Measurements from ENCODE around the gene MORN3. TPM values are rescaled to one million over a fixed set of nuclear protein-coding genes. Genes with fewer than 3 reads are reported as not detected.
A peak's percentile ranks its signal among the peaks of the same experiment; 100 is the strongest.
"Not testable (repeated sequence)": the region's sequence is repeated elsewhere in the genome, so short reads cannot be mapped to it uniquely, and the experiment has no call there.

Gene MORN3
- total RNA-seq, 2 donors from 2014 or later: not detected

DNA sequence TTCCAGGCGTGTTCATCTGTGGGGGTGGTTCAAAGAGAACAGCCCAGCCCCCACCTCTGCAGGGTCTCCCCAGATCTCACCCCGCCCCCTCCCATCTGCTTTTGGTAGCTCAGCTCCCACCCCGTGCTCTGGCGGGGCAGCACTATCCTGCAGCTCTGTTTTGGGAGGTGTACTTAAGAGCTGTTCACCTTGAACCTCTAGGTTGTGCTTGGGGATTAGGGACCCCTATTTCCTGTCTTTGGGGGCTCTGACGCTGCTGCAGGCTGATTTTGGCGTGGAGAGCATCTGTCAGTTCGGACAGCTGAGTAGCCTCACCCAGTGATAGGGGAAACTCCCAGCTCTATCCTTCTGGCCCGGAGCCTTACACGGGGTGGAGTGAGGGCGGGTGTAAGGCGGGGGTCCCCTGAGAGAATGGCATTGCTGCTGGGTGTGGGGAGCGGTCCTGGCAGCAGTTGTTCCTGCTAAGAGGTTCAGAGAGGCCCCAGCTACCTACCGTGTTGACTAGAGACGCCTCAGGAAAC lies 43.9 kb upstream of the MORN3 start:
- TF ChIP-seq, protein P1, sequence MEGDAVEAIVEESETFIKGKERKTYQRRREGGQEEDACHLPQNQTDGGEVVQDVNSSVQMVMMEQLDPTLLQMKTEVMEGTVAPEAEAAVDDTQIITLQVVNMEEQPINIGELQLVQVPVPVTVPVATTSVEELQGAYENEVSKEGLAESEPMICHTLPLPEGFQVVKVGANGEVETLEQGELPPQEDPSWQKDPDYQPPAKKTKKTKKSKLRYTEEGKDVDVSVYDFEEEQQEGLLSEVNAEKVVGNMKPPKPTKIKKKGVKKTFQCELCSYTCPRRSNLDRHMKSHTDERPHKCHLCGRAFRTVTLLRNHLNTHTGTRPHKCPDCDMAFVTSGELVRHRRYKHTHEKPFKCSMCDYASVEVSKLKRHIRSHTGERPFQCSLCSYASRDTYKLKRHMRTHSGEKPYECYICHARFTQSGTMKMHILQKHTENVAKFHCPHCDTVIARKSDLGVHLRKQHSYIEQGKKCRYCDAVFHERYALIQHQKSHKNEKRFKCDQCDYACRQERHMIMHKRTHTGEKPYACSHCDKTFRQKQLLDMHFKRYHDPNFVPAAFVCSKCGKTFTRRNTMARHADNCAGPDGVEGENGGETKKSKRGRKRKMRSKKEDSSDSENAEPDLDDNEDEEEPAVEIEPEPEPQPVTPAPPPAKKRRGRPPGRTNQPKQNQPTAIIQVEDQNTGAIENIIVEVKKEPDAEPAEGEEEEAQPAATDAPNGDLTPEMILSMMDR (IDR thresholded peaks at IDR 0.05): no peak
- H3K4me1 ChIP-seq: peaks cover 6% of the 10 kb centered on the region
- H3K9me3 ChIP-seq: no peaks in the 10 kb centered on the region
- H3K36me3 ChIP-seq: no peaks in the 10 kb centered on the region
- H3K27ac ChIP-seq: no peak overlapping the region
- peak overlapping the region; percentile 80 to 82 for H3K9ac ChIP-seq (ENCODE audit: low read depth in 2 of 2, low read length in 2 of 2)
- H3K4me3 ChIP-seq: peak overlapping the region; percentile 96
- peak; percentile 36 for DNase-seq
- intact Hi-C loops (cut with DNase I): no loop called here
- H3K27me3 ChIP-seq: no peaks in the 10 kb centered on the region

DNA sequence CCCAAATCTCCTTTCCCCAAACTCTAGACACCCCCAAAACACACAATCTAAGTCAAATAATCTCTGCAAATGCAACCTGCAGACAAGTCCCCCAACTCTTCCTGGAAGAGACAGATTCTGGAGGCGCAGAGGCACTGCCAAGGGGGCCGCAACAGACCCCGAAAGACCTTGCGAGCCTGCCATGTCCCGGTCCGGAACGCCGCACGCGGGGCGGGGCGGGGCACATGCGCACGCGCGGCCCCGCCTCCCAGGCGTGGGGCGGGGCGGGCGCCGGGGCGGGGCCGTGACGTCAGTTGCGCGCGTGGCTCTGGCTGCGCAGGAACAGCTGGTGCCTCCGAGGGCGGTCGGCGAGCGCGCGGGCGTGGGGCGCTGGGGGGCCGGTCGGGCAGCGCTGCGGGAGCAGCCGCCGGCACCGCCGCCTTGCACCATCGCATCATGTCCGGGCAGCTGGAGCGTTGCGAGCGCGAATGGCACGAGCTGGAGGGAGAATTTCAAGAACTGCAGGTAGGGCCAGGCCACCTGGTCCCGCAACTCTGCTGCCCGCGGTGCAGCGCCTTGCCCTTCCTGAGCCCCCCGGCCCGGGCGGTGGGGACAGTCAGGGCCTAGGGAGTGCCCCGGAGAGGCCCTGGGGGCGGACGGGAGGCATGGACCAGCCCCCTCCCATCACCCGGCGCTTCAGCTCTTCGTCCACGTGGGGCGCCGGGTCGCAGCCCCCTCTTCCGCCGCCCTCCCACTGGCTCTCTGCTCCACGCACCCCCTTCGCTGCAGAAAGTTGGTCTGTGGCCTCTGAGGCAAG lies 43.2 kb upstream of the MORN3 start, which contains the start of gene TMEM120B:
TMEM120B (plus strand) TSS at position 292 of the 796 bp plus-strand sequence; CDS start at position 436, 144 bp downstream.
- peak within 1 kb of the TSS; percentile 96 for H3K4me3 ChIP-seq
- intact Hi-C loops (cut with DNase I): no loop called here
- DNase-seq: peak; percentile 83
- H3K27me3 ChIP-seq: no peaks in the 10 kb centered on the region
- no peaks in the 10 kb centered on the region for H3K9me3 ChIP-seq
- peaks cover 6% of the 10 kb centered on the region for H3K4me1 ChIP-seq
- peak within 1 kb of the TSS; percentile 82 to 90 for H3K9ac ChIP-seq (ENCODE audit: low read depth in 2 of 2, low read length in 2 of 2)
- no peaks in the 10 kb centered on the region for H3K36me3 ChIP-seq
- TF ChIP-seq, protein P1 (IDR thresholded peaks at IDR 0.05): no peak
- H3K27ac ChIP-seq: peak within 1 kb of the TSS; percentile 80

DNA sequence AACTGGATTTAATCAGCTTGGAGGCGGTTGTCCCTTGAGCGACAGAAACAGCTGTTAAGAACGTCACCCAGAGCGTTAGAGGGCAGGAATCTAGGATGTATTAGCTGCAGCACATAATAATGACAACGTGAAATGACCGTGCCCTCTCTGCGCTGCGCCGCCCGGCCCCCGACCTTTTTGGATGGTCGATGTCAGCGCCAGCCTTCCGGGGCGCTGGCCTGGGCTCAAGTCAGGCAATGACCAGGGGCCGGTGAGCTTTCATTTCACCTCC lies 42.7 kb upstream of the MORN3 start:
- peaks cover 6% of the 10 kb centered on the region for H3K4me1 ChIP-seq
- peak overlapping the region; percentile 82 to 90 for H3K9ac ChIP-seq (ENCODE audit: low read depth in 2 of 2, low read length in 2 of 2)
- TF ChIP-seq, protein P1 (IDR thresholded peaks at IDR 0.05): no peak
- peak; percentile 56 for DNase-seq
- no peaks in the 10 kb centered on the region for H3K36me3 ChIP-seq
- intact Hi-C loops (cut with DNase I): no loop called here
- peak overlapping the region; percentile 80 for H3K27ac ChIP-seq
- no peaks in the 10 kb centered on the region for H3K27me3 ChIP-seq
- H3K9me3 ChIP-seq: no peaks in the 10 kb centered on the region
- peak overlapping the region; percentile 96 for H3K4me3 ChIP-seq

DNA sequence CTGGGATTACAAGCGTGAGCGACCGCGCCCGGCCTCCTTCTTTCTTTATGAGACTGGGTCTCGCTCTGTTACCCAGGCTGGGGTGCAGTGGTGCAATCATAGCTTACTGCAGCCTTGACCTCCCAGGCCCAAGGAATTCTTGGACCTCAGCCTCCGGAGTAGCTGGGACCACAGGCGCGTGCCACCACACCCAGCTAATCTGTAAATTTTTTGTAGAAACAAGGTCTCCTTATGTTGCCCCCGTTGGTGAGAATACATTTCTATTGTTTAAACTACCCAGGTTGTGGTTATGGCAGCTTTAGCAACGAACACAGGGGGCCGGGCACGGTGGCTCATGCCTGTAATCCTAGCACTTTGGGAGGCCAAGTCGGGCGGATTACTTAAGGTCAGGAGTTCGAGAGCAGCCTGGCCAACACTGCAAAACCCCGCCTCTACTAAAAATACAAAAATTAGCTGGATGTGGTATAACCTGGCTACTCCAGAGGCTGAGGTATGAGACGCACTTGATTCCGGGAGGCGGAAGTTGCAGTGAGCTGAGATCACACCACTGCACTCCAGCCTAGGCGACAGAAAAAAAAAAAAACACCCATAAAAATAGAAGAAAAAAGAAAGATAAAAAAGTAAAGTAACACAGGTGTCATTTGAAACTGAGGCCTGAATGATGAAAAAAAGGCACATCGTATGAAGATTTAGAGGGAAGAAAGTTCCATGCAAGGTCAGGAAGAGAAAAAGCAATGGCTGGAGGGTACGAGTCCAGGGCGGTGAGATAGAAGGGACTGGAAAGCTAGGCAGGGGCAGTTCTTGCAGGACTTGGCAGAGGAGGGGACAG lies 42.1 kb upstream of the MORN3 start:
- Histone ChIP-seq H3K4me1 (peaks cover 6% of the 10 kb centered on the region), H3K9me3 (no peaks in the 10 kb centered on the region), H3K27me3 (no peaks in the 10 kb centered on the region), H3K4me3 (peak overlapping the region; percentile 96), H3K27ac (peak overlapping the region; percentile 80), H3K9ac (ENCODE audit: low read depth in 2 of 2, low read length in 2 of 2) (peak overlapping the region; percentile 82 to 90), H3K36me3 (no peaks in the 10 kb centered on the region)
- peak; percentile 24 for DNase-seq
- TF ChIP-seq, protein P1 (IDR thresholded peaks at IDR 0.05): no peak
- intact Hi-C loops (cut with DNase I): no loop called here

DNA sequence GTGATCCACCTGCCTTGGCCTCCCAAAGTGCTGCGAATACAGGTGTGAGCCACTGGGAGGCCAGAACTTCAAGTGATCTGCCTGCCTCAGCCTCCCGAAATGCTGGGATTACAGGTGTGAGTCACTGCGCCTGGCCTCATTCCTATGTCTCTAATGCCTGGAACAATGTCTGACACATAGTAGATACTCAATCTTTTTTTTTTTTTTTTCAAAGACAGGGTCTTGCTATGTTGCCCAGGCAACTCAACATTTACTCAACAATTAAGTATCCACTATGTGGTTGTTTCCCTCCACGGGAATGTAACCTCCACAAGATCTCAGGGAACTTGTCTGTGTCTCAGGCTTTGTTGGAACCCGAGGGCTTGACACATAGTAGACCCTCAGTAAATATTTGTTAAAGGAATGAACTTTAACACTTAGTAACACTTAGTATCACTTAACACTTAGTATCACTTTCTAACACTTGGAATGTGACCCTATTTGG lies 40.1 kb upstream of the MORN3 start:
- Histone ChIP-seq H3K27me3 (no peaks in the 10 kb centered on the region), H3K27ac (no peak overlapping the region), H3K9ac (ENCODE audit: low read depth in 2 of 2, low read length in 2 of 2) (no peak overlapping the region), H3K4me3 (no peak overlapping the region), H3K4me1 (peaks cover 6% of the 10 kb centered on the region), H3K9me3 (no peaks in the 10 kb centered on the region), H3K36me3 (no peaks in the 10 kb centered on the region)
- no peak for DNase-seq
- intact Hi-C loops (cut with DNase I): no loop called here
- TF ChIP-seq, protein P1 (IDR thresholded peaks at IDR 0.05): no peak

DNA sequence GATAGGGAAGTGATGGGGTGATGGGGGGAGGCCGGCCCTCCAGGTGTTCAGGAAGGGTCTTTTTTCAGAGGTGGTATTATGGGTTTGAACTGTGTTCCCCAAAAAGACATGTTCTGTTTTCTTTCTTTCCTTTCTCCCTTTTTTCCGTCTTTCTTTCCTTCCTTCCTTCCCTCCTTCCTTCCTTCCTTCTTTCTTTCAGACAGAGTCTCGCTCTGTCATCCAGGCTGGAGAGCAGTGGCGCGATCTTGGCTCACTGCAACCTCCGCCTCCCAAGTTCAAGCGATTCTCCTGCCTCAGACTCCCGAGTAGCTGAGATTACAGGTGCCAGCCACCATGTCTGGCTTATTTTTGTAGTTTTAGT lies 39.6 kb upstream of the MORN3 start:
- DNase-seq; H3K27me3 ChIP-seq; H3K36me3 ChIP-seq; H3K9ac ChIP-seq (ENCODE audit: low read depth in 2 of 2, low read length in 2 of 2); H3K27ac ChIP-seq; H3K4me3 ChIP-seq; H3K9me3 ChIP-seq; H3K4me1 ChIP-seq; intact Hi-C loops (cut with DNase I): not testable (repeated sequence)
